Stimulated activated CD8-positive, alpha-beta memory T cell treated with anti-CD3 and anti-CD28 coated beads, Interleukin-4, amount 100 ng/mL, for 24 hours (primary cell): Measurements from ENCODE around the gene CAPN8.

Source experiments
- DNase-seq: peaks from one replicate; pipeline ENCODE4 v3.0.0-alpha.2; 2020; ENCODE audit warnings: low read depth

Gene CAPN8

DNA sequence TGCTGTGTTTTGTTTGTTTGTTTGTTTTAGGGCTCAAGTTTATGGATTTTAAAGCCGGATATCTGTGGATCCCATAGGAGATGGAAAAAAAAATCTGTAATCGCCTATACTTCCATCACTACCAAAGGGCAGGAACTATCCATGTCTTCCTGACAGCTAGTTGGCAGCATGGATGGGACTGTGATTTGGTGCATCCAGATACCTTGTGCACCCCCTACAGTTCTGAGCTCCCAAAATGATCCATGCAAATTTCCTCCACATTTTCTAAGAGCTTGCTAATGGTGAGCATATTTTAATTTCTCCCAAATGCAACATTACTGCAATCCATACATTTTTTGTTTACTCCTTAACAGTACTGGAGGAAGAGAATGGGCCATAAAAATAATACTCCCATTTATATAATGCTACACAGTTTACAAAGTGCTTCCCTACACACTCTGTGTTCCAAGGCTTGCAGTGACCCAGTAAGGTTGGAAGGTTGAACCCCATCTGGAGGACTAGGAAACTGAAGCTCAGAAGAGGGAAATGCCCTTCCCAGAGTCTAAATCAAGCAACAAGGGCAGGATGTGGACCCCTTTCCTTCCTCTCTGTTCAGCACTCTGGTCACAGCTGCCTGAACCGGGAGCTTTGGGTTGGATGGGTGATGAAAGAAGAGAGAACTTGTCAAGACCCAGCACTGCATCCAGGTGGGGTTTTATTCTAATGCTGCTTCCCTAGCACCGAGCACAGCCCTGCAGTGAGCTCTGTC is 48.0 kb downstream of the CAPN8 start:
- no peak for DNase-seq

DNA sequence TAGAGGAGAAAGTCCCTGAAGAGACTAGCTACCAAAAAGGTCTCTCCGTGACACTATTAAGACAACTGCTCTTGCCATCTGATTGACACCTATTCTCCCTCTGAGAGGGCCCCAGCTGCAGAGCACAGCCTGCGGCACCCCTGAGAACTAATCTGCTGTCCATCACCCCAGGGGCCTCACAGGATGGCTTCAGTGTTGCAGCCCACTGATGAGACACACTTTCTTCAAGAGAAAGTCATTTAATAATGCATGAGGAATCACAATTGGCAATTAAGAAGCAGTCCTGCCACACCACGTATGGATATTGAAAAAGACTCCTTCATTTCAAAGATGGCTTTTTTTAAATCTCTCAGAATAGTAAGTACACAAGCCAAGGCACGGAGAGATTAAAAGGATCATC is 48.9 kb downstream of the CAPN8 start:
- DNase-seq, result no peak

DNA sequence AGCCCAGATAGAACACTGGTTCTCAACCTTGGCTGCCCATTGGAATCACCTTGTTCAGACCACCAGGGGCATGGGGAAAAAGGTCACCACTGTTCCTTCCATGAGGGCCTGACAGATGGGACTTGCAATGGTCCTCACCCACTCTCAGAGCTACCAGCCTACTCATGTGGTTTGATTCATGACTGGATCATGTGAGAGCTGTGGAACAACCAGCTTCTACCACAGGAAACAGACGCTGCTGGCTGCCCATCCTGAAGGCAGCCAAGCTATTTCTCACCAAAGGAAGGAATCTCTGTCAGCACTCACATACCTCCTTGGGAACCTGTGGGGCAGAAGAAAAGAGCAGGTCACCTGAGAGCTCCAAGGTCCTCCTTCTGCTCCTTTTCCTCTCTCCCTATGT is 53.6 kb downstream of the CAPN8 start:
- DNase-seq, result no peak

DNA sequence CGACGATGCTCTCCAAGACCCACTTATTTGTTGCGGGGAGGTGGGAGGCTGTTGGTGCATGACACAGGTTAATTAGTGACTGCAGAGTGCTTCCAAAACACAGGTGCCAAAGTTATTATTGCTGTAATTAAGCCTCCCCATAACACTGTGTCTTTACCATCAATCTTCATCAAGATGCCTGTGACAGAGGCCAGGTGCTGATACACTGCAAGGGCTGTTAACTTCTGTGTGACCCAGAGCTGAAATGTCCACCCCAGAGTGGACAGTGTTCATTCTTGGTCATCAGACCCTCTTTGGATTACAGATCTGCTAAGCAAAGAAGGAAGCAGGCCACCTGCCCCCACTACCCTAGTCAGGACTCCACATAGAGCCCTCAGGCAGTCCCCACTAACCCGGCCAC is 55.5 kb downstream of the CAPN8 start:
- DNase-seq, result no peak

DNA sequence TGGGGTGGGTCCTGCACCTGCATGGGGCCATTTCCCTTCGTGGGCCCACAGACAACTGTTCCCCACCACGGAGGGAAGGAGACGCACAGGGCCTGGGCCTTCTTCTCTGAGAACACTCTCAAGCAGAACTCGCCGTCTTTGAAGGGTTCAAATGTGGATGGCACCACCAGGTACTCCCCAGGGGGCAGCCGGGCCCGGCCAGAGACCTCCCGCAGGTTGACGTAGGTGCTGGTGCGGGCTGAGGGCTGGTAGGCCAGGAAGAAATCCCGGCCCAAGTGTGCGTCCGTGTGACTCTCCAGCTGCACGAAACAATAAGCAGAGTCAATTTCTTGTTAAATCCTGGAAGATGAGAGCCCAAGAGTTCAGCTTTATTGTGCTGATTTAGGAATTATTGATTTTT is 56.4 kb downstream of the CAPN8 start:
- no peak for DNase-seq

DNA sequence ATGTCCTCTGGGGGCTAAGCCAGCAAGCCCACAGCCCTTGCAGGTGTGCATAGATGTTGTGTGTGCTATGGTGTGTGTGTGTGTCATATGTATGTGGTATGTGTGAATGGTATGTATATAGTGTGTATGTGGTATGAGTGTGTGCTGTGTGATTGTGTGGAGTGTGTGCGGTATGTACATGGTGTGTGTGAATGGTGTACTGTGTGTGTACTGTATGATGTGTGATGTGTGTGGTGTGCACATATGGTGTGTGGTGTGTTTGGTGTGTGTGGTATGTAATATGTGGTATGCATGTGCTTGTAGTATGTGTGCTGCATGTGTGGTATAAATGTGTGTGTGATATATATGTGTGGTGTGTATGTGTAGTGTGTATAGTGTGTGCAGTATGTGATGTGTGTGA is 107.0 kb downstream of the CAPN8 start:
- DNase-seq, result no peak

DNA sequence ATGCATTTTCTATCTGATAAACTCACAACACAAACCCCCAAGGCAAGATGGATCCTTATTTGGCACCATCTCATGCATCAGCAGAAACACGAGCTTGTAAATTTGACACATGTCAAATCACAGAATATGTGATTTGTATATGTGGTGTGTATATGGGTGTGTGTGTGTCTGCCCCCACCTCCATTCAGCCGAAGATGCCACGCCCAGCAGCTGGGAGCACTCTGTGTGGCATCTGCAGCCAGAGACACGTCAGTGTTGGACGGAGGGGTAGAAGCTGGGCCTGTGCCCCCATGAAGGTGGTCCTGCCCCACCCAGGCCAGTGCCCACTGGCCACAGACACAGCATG is 108.4 kb downstream of the CAPN8 start:
- DNase-seq, result no peak

DNA sequence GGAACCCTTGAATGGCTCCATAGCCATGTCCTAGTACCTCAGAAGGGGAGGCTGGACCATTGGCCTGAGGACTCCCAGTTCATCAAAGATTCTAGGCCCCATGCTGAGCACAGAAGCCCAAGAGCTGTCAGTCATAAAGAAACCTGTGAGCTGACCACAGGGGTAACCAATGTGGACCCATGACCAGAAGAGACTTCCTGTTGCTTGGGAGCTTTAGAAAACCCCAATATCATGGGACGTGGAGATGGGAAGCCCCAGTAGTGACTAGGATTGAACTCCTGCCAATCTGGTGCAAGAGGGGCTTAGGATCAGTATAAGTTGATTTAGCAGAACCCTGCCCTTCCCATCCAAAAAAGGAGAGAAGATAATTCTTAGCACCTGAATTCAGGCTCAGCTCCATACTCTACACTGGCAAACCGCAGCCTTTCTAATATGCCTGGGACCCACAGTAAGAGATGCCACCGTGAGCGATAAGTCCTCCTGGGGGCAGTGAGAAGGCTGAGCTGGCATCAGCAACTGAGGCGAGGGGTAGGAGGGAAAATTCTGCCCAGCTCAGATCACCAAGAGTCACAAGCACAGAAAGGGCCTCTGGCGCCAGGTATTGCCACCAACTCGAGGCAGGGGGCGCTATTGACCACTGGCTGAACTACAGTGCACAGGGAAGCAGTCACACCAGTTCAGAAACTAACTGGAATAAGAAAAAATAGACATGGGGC is 108.9 kb downstream of the CAPN8 start:
- DNase-seq, result peak; percentile 7

DNA sequence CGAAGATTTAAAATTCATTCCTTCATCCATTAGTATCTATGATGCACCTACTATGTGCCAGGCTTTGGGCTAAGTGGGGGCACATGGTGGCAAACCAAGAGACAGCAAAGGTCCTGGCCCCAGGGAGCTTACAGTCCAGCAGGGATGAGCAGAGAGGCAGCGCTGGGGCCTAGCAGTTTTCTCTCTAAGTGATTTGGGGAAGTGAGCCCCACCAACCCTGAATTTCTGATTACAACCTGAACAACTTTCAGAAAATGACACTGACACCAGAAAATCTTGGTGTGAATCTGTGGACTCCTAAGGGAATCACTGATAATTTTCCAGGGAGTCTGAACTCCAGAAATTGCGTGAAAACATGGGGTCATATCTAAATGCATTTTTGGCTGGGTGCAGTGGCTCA is 111.5 kb downstream of the CAPN8 start:
- no peak for DNase-seq

DNA sequence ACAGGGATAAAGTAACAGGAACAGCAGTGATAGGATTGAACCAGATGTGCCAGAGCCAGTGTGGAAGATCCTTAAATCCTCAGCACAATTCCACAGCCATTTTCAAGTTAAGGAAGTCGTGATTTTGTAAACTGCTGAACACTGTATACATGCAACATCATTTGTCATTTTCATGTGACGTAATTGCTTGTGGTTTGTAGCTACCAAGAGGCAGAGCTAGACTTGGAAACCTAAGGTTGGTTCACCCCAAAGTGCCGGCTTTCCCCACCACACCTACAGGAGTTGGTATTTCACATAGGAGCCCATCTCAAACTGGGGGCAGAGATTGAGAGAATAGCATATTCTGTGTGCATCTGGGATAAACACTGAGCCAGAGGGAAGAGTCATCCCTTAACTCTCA is 113.9 kb downstream of the CAPN8 start:
- DNase-seq, result no peak

DNA sequence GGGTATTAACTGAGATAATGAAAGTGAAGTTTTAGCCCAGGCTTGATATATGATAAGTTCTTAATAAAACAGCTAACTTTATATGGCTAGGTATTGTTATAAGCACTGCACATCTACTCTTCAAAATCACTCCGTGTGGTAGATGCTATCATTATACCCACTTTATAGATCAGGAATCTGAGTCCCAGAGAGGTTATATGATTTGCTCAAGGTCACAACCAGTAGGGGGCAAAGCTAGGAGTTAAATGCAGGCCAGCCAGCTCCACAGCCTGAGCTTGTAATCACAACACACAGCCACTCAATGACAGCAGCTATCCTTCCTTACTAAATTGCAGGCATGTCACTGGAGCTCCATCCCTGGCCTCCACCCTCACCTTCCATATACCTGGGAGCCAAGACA is 115.8 kb downstream of the CAPN8 start:
- DNase-seq, result no peak

DNA sequence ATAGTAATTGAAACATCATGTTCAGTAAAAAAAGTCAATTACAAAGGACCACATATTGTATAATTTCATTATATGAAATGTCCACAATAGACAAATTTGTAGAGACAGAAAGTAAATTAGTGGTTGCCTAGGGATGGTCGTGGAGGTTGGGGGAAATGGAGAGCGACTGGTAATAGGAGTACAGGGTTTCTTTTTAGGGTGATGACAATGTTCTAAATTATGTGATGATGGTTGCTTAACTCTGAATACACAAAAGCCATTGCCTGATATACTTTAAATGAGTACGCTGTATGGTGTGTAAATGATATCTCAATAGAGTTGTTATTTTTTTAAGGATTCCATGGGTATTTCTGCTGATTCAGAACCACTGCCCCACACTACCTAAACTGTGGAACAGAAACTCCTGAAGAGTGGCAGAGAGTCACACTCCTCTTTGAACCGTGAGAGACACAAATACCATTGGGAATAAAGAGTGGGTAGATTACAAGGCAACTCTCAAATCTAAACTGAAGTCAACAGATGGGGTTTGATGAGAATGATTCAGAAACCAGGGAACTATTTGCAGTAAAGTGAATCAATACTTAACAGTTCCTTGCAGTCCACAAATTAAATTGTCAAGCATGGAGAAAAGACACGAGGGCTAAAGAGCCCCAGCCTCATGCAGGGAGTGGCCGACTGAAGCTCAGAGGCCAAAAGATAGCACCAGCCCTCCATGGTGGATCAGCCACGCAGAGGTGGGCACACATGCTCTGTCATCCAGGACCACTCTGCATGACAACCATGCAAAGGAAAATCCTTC is 118.0 kb downstream of the CAPN8 start:
- no peak for DNase-seq

DNA sequence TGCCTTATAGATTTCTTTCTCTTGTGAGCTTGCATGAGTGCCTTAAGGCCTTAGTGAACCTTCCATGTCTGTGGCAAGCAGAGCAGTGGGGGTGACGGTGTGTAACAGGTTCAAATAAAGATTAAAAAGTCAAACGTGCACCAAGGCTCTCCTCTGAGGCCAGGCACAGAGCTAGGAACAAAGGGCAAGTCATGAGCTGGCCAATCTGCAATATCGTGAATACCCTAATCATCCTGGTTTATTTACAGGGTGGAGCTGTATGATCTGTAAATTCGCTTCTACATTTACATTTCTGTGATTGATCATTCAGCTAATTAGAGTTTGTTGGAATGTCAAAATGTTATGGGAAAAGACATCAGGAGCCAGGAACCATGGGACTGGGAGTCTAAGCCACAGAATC is 120.2 kb downstream of the CAPN8 start:
- no peak for DNase-seq

DNA sequence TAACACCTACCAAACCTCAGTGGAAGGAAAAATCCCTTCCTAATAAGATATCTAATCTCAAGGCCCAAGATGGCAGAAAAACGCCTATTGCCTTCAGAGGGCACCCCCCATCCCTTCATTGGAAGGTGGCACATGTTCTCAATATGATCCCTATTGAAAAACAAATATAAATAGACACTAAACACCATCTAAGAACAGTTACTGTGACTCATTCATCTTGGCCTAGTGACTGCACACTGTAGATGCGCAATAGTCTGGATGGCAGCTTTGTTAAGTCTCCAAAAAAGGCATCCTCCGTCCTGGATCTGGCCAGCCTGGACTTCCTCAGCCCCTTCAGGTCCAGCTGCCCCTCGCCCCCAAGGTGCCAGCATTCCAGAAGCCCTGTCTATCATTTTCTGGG is 121.9 kb downstream of the CAPN8 start:
- no peak for DNase-seq

DNA sequence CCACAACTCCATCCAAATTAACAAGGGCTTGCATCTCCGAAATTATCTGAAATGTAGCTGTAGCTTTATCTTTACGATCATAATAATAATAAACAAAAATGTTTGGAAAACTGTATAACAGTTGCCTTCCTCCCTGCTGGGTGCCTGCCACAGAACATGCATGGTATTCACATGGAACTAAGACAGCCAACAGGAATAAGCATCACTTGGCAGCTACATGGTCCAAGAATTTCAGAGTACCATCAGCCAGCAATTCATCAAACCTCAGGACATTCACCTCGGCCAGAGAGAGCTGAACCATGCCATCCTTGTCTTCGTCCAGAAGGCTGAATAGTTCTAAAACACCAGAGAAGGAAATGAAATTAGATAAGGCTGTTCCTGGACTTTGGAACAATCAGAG is 122.7 kb downstream of the CAPN8 start:
- DNase-seq, result no peak

DNA sequence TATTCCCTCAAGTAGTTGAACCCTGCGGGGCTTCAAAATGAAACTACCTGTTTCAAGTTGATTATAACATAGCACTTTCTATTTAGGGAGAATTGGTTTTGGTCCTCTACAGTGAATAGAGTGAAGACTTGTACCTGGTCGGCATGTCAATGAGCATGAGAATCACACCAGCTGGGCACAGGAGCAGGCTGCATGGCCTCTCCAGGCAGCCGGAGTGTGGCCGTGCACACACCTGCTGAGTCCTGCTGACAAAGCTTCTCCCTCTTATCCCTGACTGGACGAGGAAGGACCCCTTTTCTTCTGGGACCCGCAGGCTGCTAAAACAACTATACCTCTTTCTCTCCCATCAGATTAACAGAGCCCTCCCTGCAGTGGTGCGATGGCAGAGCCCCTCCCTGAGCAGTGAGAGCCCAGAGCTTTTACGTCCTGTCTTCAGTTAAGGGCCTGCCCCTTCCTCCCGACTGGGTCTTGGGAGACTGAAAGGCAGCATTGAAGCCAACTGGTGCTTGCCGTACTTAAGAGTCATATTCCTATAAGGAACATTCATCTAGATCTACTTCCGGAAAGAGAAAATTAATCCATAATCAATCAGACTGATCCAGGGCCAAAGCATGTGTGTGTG is 124.9 kb downstream of the CAPN8 start:
- DNase-seq, result no peak

DNA sequence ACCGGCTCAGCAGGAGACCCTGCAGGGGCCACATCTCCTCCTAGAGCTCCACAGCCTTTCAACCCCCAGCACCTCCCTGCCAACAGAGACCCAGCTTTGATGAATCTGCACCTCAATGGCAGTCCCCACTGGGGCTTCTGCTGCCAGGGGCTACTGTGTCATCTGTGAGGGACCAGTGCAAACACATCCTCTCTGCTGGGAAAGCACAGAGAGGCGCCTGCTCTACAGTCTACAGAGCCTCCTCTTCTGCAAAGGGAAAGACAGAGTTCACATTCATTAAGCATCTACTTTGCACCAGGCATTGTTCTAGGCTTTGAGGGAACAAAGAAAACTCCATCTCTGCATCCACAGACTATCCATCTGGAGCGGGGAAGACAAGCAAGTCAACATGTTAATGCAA is 125.8 kb downstream of the CAPN8 start:
- no peak for DNase-seq

DNA sequence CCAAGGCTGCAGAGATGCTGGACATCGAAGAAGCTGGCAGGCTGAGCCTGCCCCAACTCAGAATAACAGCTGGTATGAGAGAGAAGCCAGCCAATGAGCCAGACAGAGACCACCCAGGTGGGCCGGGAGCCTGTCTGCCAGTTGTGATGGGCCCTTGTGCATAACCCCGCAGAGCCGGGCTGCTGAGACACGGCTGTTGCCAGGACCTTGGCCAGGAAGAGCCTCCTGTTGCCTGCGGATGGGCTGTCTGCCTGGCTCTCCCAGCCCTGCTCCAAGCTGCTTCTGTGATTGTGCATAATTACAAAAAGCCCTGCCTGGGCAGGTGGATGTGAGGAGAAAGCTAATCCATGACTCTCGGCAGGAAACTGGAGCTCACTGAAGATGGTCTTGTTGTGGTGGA is 126.5 kb downstream of the CAPN8 start:
- no peak for DNase-seq

DNA sequence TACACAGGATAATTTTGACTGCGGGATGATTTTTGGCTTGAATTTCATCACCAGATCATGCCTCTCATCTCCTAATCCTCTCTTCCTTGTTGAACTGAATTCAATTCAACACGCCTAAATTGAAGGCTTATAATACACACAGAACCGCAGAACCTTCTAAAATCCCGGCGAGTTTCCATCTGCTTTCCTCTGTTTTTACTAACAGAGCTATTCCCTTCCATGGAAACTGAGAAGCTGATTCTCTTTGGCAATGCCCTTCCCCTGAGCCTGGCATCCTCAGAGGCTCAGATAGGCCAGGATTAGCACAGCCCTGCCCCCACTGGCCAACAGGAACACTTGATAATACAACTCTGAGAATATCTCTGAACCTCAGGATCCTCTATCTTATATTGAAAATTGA is 130.2 kb downstream of the CAPN8 start:
- DNase-seq, result no peak

DNA sequence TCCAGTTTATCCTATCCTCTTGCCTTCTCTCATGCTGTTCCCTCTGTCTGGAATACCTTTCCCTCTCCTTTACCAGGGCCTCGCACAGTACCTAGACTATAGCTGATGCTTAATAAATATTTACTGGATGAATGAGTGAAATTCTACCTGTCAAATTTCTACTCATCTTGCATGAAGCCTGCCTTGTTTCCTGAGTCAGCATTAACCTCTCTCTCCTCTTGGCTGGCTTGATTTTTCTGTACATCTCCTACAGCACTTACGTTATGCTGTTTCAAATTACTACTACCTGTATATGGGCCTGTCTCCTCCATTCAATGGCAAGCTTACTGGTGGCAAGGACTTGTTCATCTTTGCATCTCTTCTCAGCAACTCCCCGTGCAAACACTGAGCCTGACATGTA is 130.8 kb downstream of the CAPN8 start:
- DNase-seq, result no peak

DNA sequence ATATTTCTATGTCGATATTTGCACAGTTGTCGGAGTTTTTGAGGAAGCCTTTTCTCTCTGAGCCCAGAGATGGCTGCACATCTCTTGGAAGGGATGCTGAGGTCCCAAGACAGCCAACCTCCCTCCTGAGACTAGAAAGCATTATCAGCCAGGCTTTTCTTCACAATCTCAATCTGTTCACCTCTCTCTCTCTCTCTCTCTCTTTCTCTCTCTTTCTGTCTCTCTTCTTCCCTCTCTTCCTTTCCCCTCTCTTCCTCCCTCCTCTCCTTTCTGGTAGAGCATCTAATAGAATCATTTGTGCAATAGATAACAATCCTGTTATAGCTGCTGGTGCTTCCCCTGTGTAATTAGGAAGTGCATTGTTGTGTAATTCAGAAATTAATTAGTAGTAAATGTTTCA is 131.8 kb downstream of the CAPN8 start:
- no peak for DNase-seq

DNA sequence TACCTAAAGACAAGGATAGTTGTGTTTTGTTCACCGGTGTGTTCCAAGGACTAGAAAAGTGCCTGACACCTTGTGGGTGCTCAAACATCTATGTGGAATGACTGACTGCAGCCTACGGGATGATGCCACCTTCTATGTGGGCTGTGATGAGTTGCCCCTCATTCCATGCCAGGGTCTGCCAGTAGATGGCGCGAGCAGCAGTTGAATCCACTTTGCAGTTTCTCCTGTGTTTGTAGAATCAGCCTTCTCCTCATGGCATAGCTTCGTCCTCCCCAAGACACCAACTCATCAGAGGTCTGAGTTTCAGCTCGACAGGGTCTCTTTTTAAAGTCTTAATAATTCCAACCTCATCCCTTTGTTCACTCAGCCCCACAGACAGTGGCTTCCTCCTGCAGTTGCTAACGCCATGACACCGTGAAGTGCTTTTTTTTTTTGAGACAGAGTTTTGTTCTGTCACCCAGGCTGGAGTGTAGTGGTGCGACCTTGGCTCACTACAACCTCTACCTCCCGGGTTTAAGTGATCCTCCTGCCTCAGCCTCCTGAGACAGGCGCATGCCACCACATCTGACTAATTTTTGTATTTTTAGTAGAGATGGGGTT is 133.7 kb downstream of the CAPN8 start:
- peak; percentile 11 for DNase-seq
